A673 (cell line): ENCODE results near the gene LPP. TPM values are rescaled to one million over a fixed set of nuclear protein-coding genes. Genes with fewer than 3 reads are reported as not detected.

Experiments
- BruUV-seq: library from RNA; stranded (reverse); fragments of 400-500 nt; replicated peaks from 2 replicates; lab custom pipeline; 2021; lab: Mats Ljungman, UMichigan
- CTCF ChIA-PET: fragments of 300-600 bp; sonication (Branson Sonifier 250); formaldehyde crosslinking; loops from one replicate; lab custom pipeline; 2022; ENCODE audit warnings: antibody characterized with exemption; lab: Charles Lee
- POLR2A ChIA-PET: fragments of 300-600 bp; sonication (Branson Sonifier 250); formaldehyde crosslinking; loops from one replicate; lab custom pipeline; 2022; ENCODE audit warnings: antibody characterized with exemption; ENCODE audit not compliant: low non-redundant PET; lab: Charles Lee
- DNase-seq: peaks from one replicate; pipeline ENCODE4 v3.0.0-alpha.2; 2015; ENCODE audit warnings: low spot score
- H3K27ac ChIP-seq: fragments of 200-600 bp; sonication (generic); 2 replicates; pipeline ENCODE4 v1.5.1; 2016; ENCODE audit warnings: mixed run types, low read depth, mild to moderate bottlenecking, mixed read lengths, antibody characterized with exemption, low read length; ENCODE audit not compliant: poor library complexity, severe bottlenecking
- H3K27me3 ChIP-seq: fragments of 200-600 bp; sonication (generic); replicated peaks from 2 replicates; pipeline ENCODE4 v1.6.1; 2017; ENCODE audit warnings: mixed run types, low read depth, mild to moderate bottlenecking, mixed read lengths, antibody characterized with exemption, low read length; ENCODE audit not compliant: insufficient read depth, poor library complexity
- H3K36me3 ChIP-seq: fragments of 200-600 bp; sonication (generic); 2 replicates; pipeline ENCODE4 v1.6.1; 2016; ENCODE audit warnings: mixed run types, mild to moderate bottlenecking, mixed read lengths, antibody characterized with exemption, low read length; ENCODE audit not compliant: insufficient read depth, poor library complexity, severe bottlenecking
- H3K4me1 ChIP-seq: fragments of 200-600 bp; sonication (generic); 2 replicates; pipeline ENCODE4 v1.6.1; 2017; ENCODE audit warnings: mixed run types, mild to moderate bottlenecking, mixed read lengths, antibody characterized with exemption, low read length; ENCODE audit not compliant: insufficient read depth, poor library complexity, severe bottlenecking
- H3K4me3 ChIP-seq: fragments of 200-600 bp; sonication (generic); 2 replicates; pipeline ENCODE4 v1.5.1; 2016; ENCODE audit warnings: low read depth, mixed run types, mild to moderate bottlenecking, mixed read lengths, low read length; ENCODE audit not compliant: poor library complexity, severe bottlenecking
- H3K9me3 ChIP-seq: fragments of 200-600 bp; sonication (generic); 2 replicates; pipeline ENCODE4 v1.6.1; 2016; ENCODE audit warnings: mixed run types, low read depth, mild to moderate bottlenecking, mixed read lengths, antibody characterized with exemption, low read length; ENCODE audit not compliant: poor library complexity, severe bottlenecking
- CTCF ChIP-seq: fragments of 300-800, 200-600 bp; sonication (generic); conservative IDR thresholded peaks from 2 replicates; pipeline ENCODE4 v1.5.1; 2017; ENCODE audit warnings: low read depth, mild to moderate bottlenecking, antibody characterized with exemption, low read length, moderate library complexity, mixed read lengths
- EZH2 ChIP-seq: fragments of 200-600 bp; sonication (generic); IDR thresholded peaks from 2 replicates; pipeline ENCODE4 v1.6.1; 2017; ENCODE audit warnings: borderline replicate concordance, low read depth, mild to moderate bottlenecking, mixed read lengths, antibody characterized with exemption, low read length; ENCODE audit not compliant: poor library complexity, severe bottlenecking
- intact Hi-C: fragments of 100-400 bp; cut with micrococcal nuclease; formaldehyde crosslinking; loops from one replicate; pipeline ENCODE4 v1.10.0; 2022; ENCODE audit not compliant: unreplicated experiment
- total RNA-seq: library from RNA; stranded (reverse); gene quantifications from 2 replicates; pipeline ENCODE4 v1.2.3, GENCODE V29; 2021

The LPP gene
- total RNA-seq, 1 experiment from 2014 or later = 39.7 TPM

- ChIA-PET CTCF (no interaction called here), POLR2A (interaction anchor here (0.6 kb wide), 1 partner anchor 105 kb away, joined by 4 read pairs; no protein-coding TSS in a partner anchor)
- Histone ChIP-seq H3K36me3 (no peaks in the 10 kb centered on the region), H3K27ac (no peak overlapping the region), H3K9me3 (peaks cover 3% of the 10 kb centered on the region), H3K4me3 (no peak overlapping the region), H3K27me3 (no peaks in the 10 kb centered on the region), H3K4me1 (peaks cover 12% of the 10 kb centered on the region)
- intact Hi-C loops = no loop called here
- DNase-seq = no peak
- BruUV-seq = no TSS peak
- no peak for TF ChIP-seq EZH2
- TF ChIP-seq CTCF = no peak
Measured at GRCh38 chr3:188627652-188628051, 473.7 kb downstream of the LPP start.

- H3K36me3 ChIP-seq = no peaks in the 10 kb centered on the region
- H3K4me1 ChIP-seq = peaks cover 9% of the 10 kb centered on the region
- POLR2A ChIA-PET = no interaction called here
- H3K27ac ChIP-seq = no peak overlapping the region
- no TSS peak for BruUV-seq
- H3K9me3 ChIP-seq = peaks cover 3% of the 10 kb centered on the region
- peak; percentile 15 for DNase-seq
- CTCF ChIA-PET = no interaction called here
- H3K4me3 ChIP-seq = no peak overlapping the region
- H3K27me3 ChIP-seq = no peaks in the 10 kb centered on the region
- TF ChIP-seq CTCF (no peak), EZH2 (no peak)
- intact Hi-C loops = no loop called here
Measured at GRCh38 chr3:188631291-188632010, 477.5 kb downstream of the LPP start.

GRCh38 chr3:188633206-188633605 is 479.2 kb downstream of the LPP start:
- CTCF ChIA-PET = no interaction called here
- Histone ChIP-seq H3K27ac (no peak overlapping the region), H3K9me3 (peaks cover 3% of the 10 kb centered on the region), H3K4me1 (peaks cover 9% of the 10 kb centered on the region), H3K36me3 (no peaks in the 10 kb centered on the region), H3K27me3 (no peaks in the 10 kb centered on the region), H3K4me3 (no peak overlapping the region)
- intact Hi-C loops = no loop called here
- no peak for DNase-seq
- BruUV-seq = no TSS peak
- POLR2A ChIA-PET = no interaction called here
- TF ChIP-seq CTCF = no peak
- no peak for TF ChIP-seq EZH2
